GM12878 (cell line): ENCODE data around the gene CMTM5. TPM values are rescaled to one million over a fixed set of nuclear protein-coding genes. Genes with fewer than 3 reads are reported as not detected.

ENCODE experiments used
- ATAC-seq: fragments of 200-7000 bp; cut with Tn5 transposase; 3 replicates; pipeline ENCODE4 v1.9.1; 2020; ENCODE audit warnings: mild to moderate bottlenecking, moderate library complexity
- BruUV-seq: library from RNA; stranded (reverse); fragments of 400-500 nt; replicated peaks from 2 replicates; lab custom pipeline; 2021; lab: Mats Ljungman, UMichigan
- CTCF ChIA-PET: fragments of 300-600 bp; sonication (Branson Sonifier 250); formaldehyde crosslinking; extraction: SDS; loops from one replicate; lab custom pipeline; 2021; ENCODE audit warnings: inconsistent platforms; lab: Yijun Ruan, JAX
- POLR2A ChIA-PET: fragments of 350-600 bp; formaldehyde crosslinking; extraction: SDS; loops from one replicate; lab custom pipeline; 2021; ENCODE audit warnings: inconsistent platforms; lab: Charles Lee
- RAD21 ChIA-PET: fragments of 300-600 bp; sonication (Branson Sonifier 250); formaldehyde crosslinking; loops from one replicate; lab custom pipeline; 2023; ENCODE audit warnings: antibody characterized with exemption; ENCODE audit not compliant: unreplicated experiment; lab: Charles Lee
- SMC1A ChIA-PET: fragments of 300-600 bp; sonication (Branson Sonifier 250); formaldehyde crosslinking; loops from one replicate; lab custom pipeline; 2023; ENCODE audit not compliant: unreplicated experiment, uncharacterized antibody; lab: Charles Lee
- DNase-seq: peaks from one replicate; pipeline ENCODE4 v3.0.0-alpha.2; 2011; ENCODE audit warnings: low read depth, low spot score
- FAIRE-seq: peaks from 3 replicates; lab custom pipeline; 2011; peaks lifted over from hg19 to GRCh38; lab: Jason Lieb, UNC
- H2AFZ ChIP-seq: 2 replicates; pipeline ENCODE4 v1.6.0; 2011; ENCODE audit warnings: low read depth, low read length, control low read depth; ENCODE audit not compliant: control insufficient read depth
- H3K27ac ChIP-seq: 2 replicates; pipeline ENCODE4 v1.5.1; 2011; ENCODE audit warnings: control low read depth; ENCODE audit not compliant: control insufficient read depth, insufficient read depth
- H3K27me3 ChIP-seq, 2 experiments: replicated peaks in 1 of 2; 2 replicates each; pipeline versions ENCODE4 v1.6.0 to v1.6.1; 2011; ENCODE audit warnings: low read length in 1 of 2; ENCODE audit not compliant: control insufficient read depth in 2 of 2, insufficient read depth in 2 of 2
- H3K36me3 ChIP-seq, 2 experiments: 2 replicates each; pipeline ENCODE4 v1.5.1; 2011; ENCODE audit warnings: low read length in 1 of 2; ENCODE audit not compliant: control insufficient read depth in 2 of 2, insufficient read depth in 2 of 2
- H3K4me1 ChIP-seq: 2 replicates; pipeline ENCODE4 v1.6.1; 2011; ENCODE audit warnings: mild to moderate bottlenecking, low read length, moderate library complexity, mixed read lengths; ENCODE audit not compliant: control insufficient read depth, insufficient read depth
- H3K4me2 ChIP-seq: 2 replicates; pipeline ENCODE4 v1.6.0; 2011; ENCODE audit warnings: control low read depth; ENCODE audit not compliant: control insufficient read depth, insufficient read depth
- H3K4me3 ChIP-seq: fragments of 200-600 bp; sonication (generic); 2 replicates; pipeline ENCODE4 v1.5.1; 2016
- H3K79me2 ChIP-seq: 2 replicates; pipeline ENCODE4 v1.6.0; 2011; ENCODE audit warnings: low read length; ENCODE audit not compliant: control insufficient read depth, insufficient read depth
- H3K9ac ChIP-seq: 2 replicates; pipeline ENCODE4 v1.8.0; 2011; ENCODE audit warnings: low read length, control low read depth, mixed read lengths; ENCODE audit not compliant: control insufficient read depth, insufficient read depth
- H3K9me3 ChIP-seq: replicated peaks from 3 replicates; pipeline ENCODE4 v1.5.1; 2011; ENCODE audit warnings: mild to moderate bottlenecking, low read length; ENCODE audit not compliant: control insufficient read depth, insufficient read depth
- H4K20me1 ChIP-seq: 2 replicates; pipeline ENCODE4 v1.6.0; 2011; ENCODE audit not compliant: control insufficient read depth, insufficient read depth
- BHLHE40 ChIP-seq, 2 experiments: fragments of 450-650 bp in 1 of 2; IDR thresholded peaks; 2 replicates each; pipeline ENCODE4 v1.6.1; 2011 to 2017; ENCODE audit warnings: low read depth in 2 of 2, borderline replicate concordance in 1 of 2, improper control_type of control experiment in 1 of 2, low read length in 1 of 2, mild to moderate bottlenecking in 1 of 2
- IRF3 ChIP-seq: fragments of 450-650 bp; IDR thresholded peaks from 2 replicates; pipeline ENCODE4 v1.6.1; 2014; ENCODE audit warnings: mild to moderate bottlenecking
- NR2C1 ChIP-seq: fragments of 450-650 bp; IDR thresholded peaks from 2 replicates; pipeline ENCODE4 v1.6.1; 2017; ENCODE audit warnings: antibody characterized with exemption, mild to moderate bottlenecking, moderate library complexity
- TARDBP ChIP-seq: IDR thresholded peaks from 2 replicates; pipeline ENCODE4 v1.6.1; 2016; ENCODE audit warnings: borderline replicate concordance
- TCF12 ChIP-seq: IDR thresholded peaks from 2 replicates; pipeline ENCODE4 v1.6.1; 2011; ENCODE audit warnings: low read depth, mild to moderate bottlenecking, low read length
- ZBTB11 ChIP-seq: fragments of 450-650 bp; formaldehyde crosslinking; IDR thresholded peaks from 2 replicates; pipeline ENCODE4 v1.5.0; 2022; ENCODE audit warnings: mild to moderate bottlenecking, missing genetic modification characterization
- WGBS: methylation state at CpG from one replicate; pipeline ENCODE4 v1.1.6; 2016; ENCODE audit warnings: low lambda C conversion rate; ENCODE audit not compliant: insufficient replicate concordance, insufficient coverage; ENCODE audit errors: missing lambda C conversion rate; 5-methylcytosine and 5-hydroxymethylcytosine counted together
- in situ Hi-C: fragments of 300-500 bp; cut with MboI; formaldehyde crosslinking; loops from 9 replicates; pipeline ENCODE4 v1.14.3; 2018; ENCODE audit warnings: mixed read lengths
- intact Hi-C: fragments of 100-400 bp; cut with micrococcal nuclease; formaldehyde crosslinking; loops from one replicate; pipeline ENCODE4 v1.14.2; 2022; ENCODE audit not compliant: unreplicated experiment
- polyA plus RNA-seq, 11 experiments: library from polyadenylated mRNA; depleted of rRNA in 4 of 11; unstranded in 6 of 11; stranded (reverse) in 5 of 11; fragments of >200 nt; fragmentation: Nextera tagmentation in 4 of 11; fragmentation: Illumina TruSeq in 1 of 11; extraction: Ambion mirVana in 4 of 11; extraction: Trizol in 1 of 11; gene quantifications; 1 replicate in 1 of 11; 2 replicates in 10 of 11; pipeline versions ENCODE4 v1.2.1 to v1.2.3, GENCODE V29; 2011 to 2016; ENCODE audit warnings: inconsistent platforms in 2 of 11, missing spikeins in 2 of 11, low read depth in 1 of 11
- total RNA-seq, 4 experiments: library from RNA; depleted of rRNA in 3 of 4; stranded (reverse); fragments of >200 nt in 3 of 4; fragmentation: Illumina TruSeq in 1 of 4; extraction: Trizol in 1 of 4; gene quantifications; 2 replicates each; pipeline versions ENCODE4 v1.2.1 to v1.2.3, GENCODE V29; 2013 to 2021
- TF ChIP-seq, protein P1 (sequence below): IDR thresholded peaks from 2 replicates; pipeline ENCODE4 v1.6.1; 2012; ENCODE audit warnings: mild to moderate bottlenecking, low read depth, low read length
- TF ChIP-seq, protein P2 (sequence below): fragments of 450-650 bp; IDR thresholded peaks from 2 replicates; pipeline ENCODE4 v1.6.1; 2017; ENCODE audit warnings: borderline replicate concordance

CMTM5 gene
- total and polyA plus RNA-seq, 10 of the 15 experiments (the other 5 are each of a cell fraction or from before 2014, with no cell fraction given) = not detected

GRCh38 chr14:23370221-23370620, 6.6 kb upstream of the CMTM5 start (continued):
- TF ChIP-seq, protein P1, sequence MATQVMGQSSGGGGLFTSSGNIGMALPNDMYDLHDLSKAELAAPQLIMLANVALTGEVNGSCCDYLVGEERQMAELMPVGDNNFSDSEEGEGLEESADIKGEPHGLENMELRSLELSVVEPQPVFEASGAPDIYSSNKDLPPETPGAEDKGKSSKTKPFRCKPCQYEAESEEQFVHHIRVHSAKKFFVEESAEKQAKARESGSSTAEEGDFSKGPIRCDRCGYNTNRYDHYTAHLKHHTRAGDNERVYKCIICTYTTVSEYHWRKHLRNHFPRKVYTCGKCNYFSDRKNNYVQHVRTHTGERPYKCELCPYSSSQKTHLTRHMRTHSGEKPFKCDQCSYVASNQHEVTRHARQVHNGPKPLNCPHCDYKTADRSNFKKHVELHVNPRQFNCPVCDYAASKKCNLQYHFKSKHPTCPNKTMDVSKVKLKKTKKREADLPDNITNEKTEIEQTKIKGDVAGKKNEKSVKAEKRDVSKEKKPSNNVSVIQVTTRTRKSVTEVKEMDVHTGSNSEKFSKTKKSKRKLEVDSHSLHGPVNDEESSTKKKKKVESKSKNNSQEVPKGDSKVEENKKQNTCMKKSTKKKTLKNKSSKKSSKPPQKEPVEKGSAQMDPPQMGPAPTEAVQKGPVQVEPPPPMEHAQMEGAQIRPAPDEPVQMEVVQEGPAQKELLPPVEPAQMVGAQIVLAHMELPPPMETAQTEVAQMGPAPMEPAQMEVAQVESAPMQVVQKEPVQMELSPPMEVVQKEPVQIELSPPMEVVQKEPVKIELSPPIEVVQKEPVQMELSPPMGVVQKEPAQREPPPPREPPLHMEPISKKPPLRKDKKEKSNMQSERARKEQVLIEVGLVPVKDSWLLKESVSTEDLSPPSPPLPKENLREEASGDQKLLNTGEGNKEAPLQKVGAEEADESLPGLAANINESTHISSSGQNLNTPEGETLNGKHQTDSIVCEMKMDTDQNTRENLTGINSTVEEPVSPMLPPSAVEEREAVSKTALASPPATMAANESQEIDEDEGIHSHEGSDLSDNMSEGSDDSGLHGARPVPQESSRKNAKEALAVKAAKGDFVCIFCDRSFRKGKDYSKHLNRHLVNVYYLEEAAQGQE = no peak
- no peak for TF ChIP-seq BHLHE40 (IDR thresholded peaks at IDR 0.05; ENCODE audit: borderline replicate concordance in 1 of 2, low read depth in 2 of 2, low read length in 1 of 2)
- no peak for TF ChIP-seq IRF3
- no peak for TF ChIP-seq TCF12

DNA sequence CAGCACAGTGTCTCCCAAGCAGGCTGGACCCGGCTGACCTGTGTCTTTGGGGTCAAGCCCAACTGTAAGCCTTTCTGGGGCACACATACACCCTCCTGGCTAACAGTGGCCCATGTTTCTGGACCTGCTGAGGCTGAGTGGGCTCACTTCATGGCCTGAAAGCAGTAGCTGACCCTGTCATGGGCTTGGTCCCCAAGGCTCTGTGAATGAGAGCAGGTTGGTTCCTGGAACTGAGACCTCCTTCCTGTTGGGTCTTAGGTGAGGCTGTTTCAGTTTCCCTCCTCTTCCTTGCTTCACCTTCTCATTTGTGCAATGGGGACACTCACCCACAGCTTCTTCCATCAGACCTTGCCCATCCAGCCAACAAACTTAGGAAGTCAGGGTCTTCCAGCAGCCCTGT, 5.0 kb upstream of the CMTM5 start:
- Histone ChIP-seq H4K20me1 (no peaks in the 10 kb centered on the region), H3K27ac (no peak overlapping the region), H3K4me2 (no peak overlapping the region), H3K79me2 (no peaks in the 10 kb centered on the region), H3K36me3 (no peaks in the 10 kb centered on the region), H3K4me3 (no peak overlapping the region), H2AFZ (no peak overlapping the region), H3K27me3 (peaks cover 0 to 2% of the 10 kb centered on the region in 2 experiments; a peak in 1 of 4 replicates), H3K4me1 (no peaks in the 10 kb centered on the region), H3K9ac (no peak overlapping the region), H3K9me3 (no peaks in the 10 kb centered on the region)
- no TSS peak for BruUV-seq
- no peak for DNase-seq
- no peak for FAIRE-seq
- WGBS = 0% methylated on average over 1 of the region's 1 CpG
- ChIA-PET CTCF (no interaction called here), POLR2A (no interaction called here), SMC1A (no interaction called here), RAD21 (no interaction called here)
- in situ Hi-C loops = no loop called here
- intact Hi-C loops = no loop called here
- no peak for ATAC-seq
- TF ChIP-seq, protein P2, sequence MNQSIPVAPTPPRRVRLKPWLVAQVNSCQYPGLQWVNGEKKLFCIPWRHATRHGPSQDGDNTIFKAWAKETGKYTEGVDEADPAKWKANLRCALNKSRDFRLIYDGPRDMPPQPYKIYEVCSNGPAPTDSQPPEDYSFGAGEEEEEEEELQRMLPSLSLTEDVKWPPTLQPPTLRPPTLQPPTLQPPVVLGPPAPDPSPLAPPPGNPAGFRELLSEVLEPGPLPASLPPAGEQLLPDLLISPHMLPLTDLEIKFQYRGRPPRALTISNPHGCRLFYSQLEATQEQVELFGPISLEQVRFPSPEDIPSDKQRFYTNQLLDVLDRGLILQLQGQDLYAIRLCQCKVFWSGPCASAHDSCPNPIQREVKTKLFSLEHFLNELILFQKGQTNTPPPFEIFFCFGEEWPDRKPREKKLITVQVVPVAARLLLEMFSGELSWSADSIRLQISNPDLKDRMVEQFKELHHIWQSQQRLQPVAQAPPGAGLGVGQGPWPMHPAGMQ = no peak
- TF ChIP-seq ZBTB11 (CRISPR knock-in tag) (no peak), TARDBP (no peak), NR2C1 (no peak), TCF12 (no peak)
